ENCODE data around the gene TAX1BP1. TPM values are rescaled to one million over a fixed set of nuclear protein-coding genes. Genes with fewer than 3 reads are reported as not detected.
A peak's percentile ranks its signal among the peaks of the same experiment; 100 is the strongest.

The TAX1BP1 gene
- total and polyA plus RNA-seq, 2 of the 13 experiments (the other 11 are each of a cell fraction or from before 2014, with no cell fraction given), result 95.2 to 98.9 TPM

DNA sequence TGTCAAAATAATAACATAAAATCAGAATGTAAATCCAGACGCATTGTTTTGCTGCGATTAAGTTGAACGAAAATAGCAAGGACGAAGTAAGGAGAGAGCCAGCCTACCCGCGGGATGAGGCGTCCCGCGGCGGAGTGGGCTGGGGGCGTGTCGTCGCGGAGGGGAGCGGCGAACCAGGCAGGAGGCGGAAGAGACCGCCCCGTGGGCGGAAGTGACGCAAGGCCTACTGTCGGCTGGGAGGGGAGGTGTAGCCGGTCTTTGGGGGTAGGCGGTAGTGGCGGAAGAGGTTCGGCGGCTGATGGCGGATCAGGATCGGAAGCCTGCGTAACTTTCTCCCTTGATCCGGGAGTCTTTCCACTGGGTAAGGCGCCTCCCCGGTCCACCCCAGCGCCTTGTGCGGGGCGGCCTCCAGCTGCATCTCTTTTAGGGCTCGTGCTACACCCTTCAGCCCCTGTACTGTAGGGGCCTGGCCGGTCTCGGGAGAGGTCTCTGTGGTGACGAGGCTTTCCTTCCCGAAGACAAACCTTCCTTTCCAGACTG, at the start of gene TAX1BP1 (continued):
- TF ChIP-seq SYNCRIP (IDR thresholded peaks at IDR 0.05; ENCODE audit: insufficient read depth, low read depth, low read length) (no peak), CHD4 (IDR thresholded peaks at IDR 0.05; ENCODE audit: borderline replicate concordance, low read length) (no peak), ZNF232 (CRISPR knock-in tag; IDR thresholded peaks at IDR 0.05; ENCODE audit: borderline replicate concordance) (peak; percentile 94), ZNF530 (CRISPR knock-in tag; IDR thresholded peaks at IDR 0.05; ENCODE audit: low read depth) (no peak), MED1 (CRISPR knock-in tag; IDR thresholded peaks at IDR 0.05) (peak; percentile 77), TBX3 (IDR thresholded peaks at IDR 0.05; ENCODE audit: borderline replicate concordance) (peak; percentile 36; the same call in 1 of the 2 replicates), ZKSCAN1 (IDR thresholded peaks at IDR 0.05; ENCODE audit: low read length) (no peak; the same call in 1 of the 2 replicates), ARHGAP35 (CRISPR knock-in tag; IDR thresholded peaks at IDR 0.05; ENCODE audit: borderline replicate concordance) (no peak; the same call in 1 of the 2 replicates)
- TF ChIP-seq, protein P1, sequence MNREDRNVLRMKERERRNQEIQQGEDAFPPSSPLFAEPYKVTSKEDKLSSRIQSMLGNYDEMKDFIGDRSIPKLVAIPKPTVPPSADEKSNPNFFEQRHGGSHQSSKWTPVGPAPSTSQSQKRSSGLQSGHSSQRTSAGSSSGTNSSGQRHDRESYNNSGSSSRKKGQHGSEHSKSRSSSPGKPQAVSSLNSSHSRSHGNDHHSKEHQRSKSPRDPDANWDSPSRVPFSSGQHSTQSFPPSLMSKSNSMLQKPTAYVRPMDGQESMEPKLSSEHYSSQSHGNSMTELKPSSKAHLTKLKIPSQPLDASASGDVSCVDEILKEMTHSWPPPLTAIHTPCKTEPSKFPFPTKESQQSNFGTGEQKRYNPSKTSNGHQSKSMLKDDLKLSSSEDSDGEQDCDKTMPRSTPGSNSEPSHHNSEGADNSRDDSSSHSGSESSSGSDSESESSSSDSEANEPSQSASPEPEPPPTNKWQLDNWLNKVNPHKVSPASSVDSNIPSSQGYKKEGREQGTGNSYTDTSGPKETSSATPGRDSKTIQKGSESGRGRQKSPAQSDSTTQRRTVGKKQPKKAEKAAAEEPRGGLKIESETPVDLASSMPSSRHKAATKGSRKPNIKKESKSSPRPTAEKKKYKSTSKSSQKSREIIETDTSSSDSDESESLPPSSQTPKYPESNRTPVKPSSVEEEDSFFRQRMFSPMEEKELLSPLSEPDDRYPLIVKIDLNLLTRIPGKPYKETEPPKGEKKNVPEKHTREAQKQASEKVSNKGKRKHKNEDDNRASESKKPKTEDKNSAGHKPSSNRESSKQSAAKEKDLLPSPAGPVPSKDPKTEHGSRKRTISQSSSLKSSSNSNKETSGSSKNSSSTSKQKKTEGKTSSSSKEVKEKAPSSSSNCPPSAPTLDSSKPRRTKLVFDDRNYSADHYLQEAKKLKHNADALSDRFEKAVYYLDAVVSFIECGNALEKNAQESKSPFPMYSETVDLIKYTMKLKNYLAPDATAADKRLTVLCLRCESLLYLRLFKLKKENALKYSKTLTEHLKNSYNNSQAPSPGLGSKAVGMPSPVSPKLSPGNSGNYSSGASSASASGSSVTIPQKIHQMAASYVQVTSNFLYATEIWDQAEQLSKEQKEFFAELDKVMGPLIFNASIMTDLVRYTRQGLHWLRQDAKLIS (CRISPR knock-in tag; IDR thresholded peaks at IDR 0.05), result no peak
- TF ChIP-seq, protein P2, sequence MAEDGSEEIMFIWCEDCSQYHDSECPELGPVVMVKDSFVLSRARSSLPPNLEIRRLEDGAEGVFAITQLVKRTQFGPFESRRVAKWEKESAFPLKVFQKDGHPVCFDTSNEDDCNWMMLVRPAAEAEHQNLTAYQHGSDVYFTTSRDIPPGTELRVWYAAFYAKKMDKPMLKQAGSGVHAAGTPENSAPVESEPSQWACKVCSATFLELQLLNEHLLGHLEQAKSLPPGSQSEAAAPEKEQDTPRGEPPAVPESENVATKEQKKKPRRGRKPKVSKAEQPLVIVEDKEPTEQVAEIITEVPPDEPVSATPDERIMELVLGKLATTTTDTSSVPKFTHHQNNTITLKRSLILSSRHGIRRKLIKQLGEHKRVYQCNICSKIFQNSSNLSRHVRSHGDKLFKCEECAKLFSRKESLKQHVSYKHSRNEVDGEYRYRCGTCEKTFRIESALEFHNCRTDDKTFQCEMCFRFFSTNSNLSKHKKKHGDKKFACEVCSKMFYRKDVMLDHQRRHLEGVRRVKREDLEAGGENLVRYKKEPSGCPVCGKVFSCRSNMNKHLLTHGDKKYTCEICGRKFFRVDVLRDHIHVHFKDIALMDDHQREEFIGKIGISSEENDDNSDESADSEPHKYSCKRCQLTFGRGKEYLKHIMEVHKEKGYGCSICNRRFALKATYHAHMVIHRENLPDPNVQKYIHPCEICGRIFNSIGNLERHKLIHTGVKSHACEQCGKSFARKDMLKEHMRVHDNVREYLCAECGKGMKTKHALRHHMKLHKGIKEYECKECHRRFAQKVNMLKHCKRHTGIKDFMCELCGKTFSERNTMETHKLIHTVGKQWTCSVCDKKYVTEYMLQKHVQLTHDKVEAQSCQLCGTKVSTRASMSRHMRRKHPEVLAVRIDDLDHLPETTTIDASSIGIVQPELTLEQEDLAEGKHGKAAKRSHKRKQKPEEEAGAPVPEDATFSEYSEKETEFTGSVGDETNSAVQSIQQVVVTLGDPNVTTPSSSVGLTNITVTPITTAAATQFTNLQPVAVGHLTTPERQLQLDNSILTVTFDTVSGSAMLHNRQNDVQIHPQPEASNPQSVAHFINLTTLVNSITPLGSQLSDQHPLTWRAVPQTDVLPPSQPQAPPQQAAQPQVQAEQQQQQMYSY (CRISPR knock-in tag; IDR thresholded peaks at IDR 0.05), result no peak
- TF ChIP-seq, protein P3, sequence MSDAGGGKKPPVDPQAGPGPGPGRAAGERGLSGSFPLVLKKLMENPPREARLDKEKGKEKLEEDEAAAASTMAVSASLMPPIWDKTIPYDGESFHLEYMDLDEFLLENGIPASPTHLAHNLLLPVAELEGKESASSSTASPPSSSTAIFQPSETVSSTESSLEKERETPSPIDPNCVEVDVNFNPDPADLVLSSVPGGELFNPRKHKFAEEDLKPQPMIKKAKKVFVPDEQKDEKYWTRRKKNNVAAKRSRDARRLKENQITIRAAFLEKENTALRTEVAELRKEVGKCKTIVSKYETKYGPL (CRISPR knock-in tag; IDR thresholded peaks at IDR 0.05), result 0 out of 2 replicates have a peak, but pooled peaks have one; percentile 37
- TF ChIP-seq, protein P4, sequence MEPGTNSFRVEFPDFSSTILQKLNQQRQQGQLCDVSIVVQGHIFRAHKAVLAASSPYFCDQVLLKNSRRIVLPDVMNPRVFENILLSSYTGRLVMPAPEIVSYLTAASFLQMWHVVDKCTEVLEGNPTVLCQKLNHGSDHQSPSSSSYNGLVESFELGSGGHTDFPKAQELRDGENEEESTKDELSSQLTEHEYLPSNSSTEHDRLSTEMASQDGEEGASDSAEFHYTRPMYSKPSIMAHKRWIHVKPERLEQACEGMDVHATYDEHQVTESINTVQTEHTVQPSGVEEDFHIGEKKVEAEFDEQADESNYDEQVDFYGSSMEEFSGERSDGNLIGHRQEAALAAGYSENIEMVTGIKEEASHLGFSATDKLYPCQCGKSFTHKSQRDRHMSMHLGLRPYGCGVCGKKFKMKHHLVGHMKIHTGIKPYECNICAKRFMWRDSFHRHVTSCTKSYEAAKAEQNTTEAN (CRISPR knock-in tag; conservative IDR thresholded peaks at IDR 0.05), result 0 out of 2 replicates have a peak, but pooled peaks have one; percentile 51
- TF ChIP-seq, protein P5, sequence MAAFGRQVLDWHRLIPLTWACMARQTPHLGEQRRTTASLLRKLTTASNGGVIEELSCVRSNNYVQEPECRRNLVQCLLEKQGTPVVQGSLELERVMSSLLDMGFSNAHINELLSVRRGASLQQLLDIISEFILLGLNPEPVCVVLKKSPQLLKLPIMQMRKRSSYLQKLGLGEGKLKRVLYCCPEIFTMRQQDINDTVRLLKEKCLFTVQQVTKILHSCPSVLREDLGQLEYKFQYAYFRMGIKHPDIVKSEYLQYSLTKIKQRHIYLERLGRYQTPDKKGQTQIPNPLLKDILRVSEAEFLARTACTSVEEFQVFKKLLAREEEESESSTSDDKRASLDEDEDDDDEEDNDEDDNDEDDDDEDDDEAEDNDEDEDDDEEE (CRISPR knock-in tag; IDR thresholded peaks at IDR 0.05), result no peak
- TF ChIP-seq, protein P6, sequence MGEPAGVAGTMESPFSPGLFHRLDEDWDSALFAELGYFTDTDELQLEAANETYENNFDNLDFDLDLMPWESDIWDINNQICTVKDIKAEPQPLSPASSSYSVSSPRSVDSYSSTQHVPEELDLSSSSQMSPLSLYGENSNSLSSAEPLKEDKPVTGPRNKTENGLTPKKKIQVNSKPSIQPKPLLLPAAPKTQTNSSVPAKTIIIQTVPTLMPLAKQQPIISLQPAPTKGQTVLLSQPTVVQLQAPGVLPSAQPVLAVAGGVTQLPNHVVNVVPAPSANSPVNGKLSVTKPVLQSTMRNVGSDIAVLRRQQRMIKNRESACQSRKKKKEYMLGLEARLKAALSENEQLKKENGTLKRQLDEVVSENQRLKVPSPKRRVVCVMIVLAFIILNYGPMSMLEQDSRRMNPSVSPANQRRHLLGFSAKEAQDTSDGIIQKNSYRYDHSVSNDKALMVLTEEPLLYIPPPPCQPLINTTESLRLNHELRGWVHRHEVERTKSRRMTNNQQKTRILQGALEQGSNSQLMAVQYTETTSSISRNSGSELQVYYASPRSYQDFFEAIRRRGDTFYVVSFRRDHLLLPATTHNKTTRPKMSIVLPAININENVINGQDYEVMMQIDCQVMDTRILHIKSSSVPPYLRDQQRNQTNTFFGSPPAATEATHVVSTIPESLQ (CRISPR knock-in tag; conservative IDR thresholded peaks at IDR 0.05), result no peak
